Uterus (tissue), 4 donors: Measurements from ENCODE around the gene XRN2. TPM values are rescaled to one million over a fixed set of nuclear protein-coding genes. Genes with fewer than 3 reads are reported as not detected.

Source experiments
- DNase-seq, 2 donors: peaks; one replicate each; pipeline ENCODE4 v3.0.0-alpha.2; 2019 to 2020
- H3K27ac ChIP-seq, 2 donors: fragments of 200-600 bp; sonication (generic); 1 replicate in 1 of 2; 2 replicates in 1 of 2; pipeline ENCODE4 v1.5.1; 2016 to 2018
- H3K27me3 ChIP-seq, 2 donors: fragments of 200-600 bp; sonication (generic); one replicate each; pipeline ENCODE4 v1.5.1; 2018 to 2019; ENCODE audit warnings: control low read depth in 1 of 2
- H3K36me3 ChIP-seq, 2 donors: fragments of 200-600 bp; sonication (generic); one replicate each; pipeline ENCODE4 v1.5.1; 2019; ENCODE audit warnings: control low read depth in 1 of 2
- H3K4me1 ChIP-seq, 2 donors: fragments of 200-600 bp; sonication (generic); one replicate each; pipeline ENCODE4 v1.5.1; 2018 to 2019; ENCODE audit warnings: control low read depth in 1 of 2
- H3K4me3 ChIP-seq, 2 donors: fragments of 200-600 bp; sonication (generic); 1 replicate in 1 of 2; 2 replicates in 1 of 2; pipeline ENCODE4 v1.5.1; 2018 to 2019; ENCODE audit warnings: mild to moderate bottlenecking in 1 of 2
- H3K9me3 ChIP-seq, 2 donors: fragments of 200-600 bp; sonication (generic); one replicate each; pipeline ENCODE4 v1.5.1; 2019; ENCODE audit warnings: control low read depth in 1 of 2
- CTCF ChIP-seq, 4 experiments: fragments of 200-600 bp in 2 of 4; fragments of 450-650 bp in 2 of 4; sonication (generic) in 2 of 4; IDR thresholded peaks; one replicate each; pipeline ENCODE4 v1.5.1; 2016 to 2019; ENCODE audit warnings: antibody characterized with exemption in 4 of 4, mild to moderate bottlenecking in 2 of 4, moderate library complexity in 1 of 4
- POLR2A ChIP-seq, 2 donors: fragments of 450-650 bp; IDR thresholded peaks; one replicate each; pipeline ENCODE4 v1.6.1; 2016; ENCODE audit warnings: antibody characterized with exemption in 2 of 2, mild to moderate bottlenecking in 1 of 2, moderate library complexity in 1 of 2
- intact Hi-C: fragments of 100-400 bp; cut with DNase I; formaldehyde crosslinking; loops from one replicate; pipeline ENCODE4 v1.15.1; 2023; ENCODE audit warnings: low total_unique reads
- total RNA-seq, 4 donors: library from RNA; depleted of rRNA in 3 of 4; stranded (reverse); fragments of >200 nt in 3 of 4; gene quantifications; one replicate each; pipeline versions ENCODE4 v1.1.0 to v1.2.4, GENCODE V29; 2014 to 2023
- donor health status: DM: yes; HTN: yes; CAD: no.

XRN2 gene
- total RNA-seq, 4 donors from 2014 or later = 32.6 to 100 (median 51.7) TPM

- no peak for DNase-seq
- Histone ChIP-seq H3K27me3 (no peaks in the 10 kb centered on the region), H3K9me3 (no peaks in the 10 kb centered on the region), H3K4me3 (no peak overlapping the region), H3K27ac (no peak overlapping the region), H3K4me1 (no peaks in the 10 kb centered on the region), H3K36me3 (no peaks in the 10 kb centered on the region)
- intact Hi-C loops = no loop called here
- TF ChIP-seq POLR2A (IDR thresholded peaks at IDR 0.05) (no peak), CTCF (IDR thresholded peaks at IDR 0.05) (no peak)
Measured at GRCh38 chr20:21280522-21281016, 22.6 kb upstream of the XRN2 start.

- intact Hi-C loops = no loop called here
- no peak for DNase-seq
- no peak overlapping the region for H3K4me3 ChIP-seq
- TF ChIP-seq CTCF (IDR thresholded peaks at IDR 0.05) = no peak
- TF ChIP-seq POLR2A (IDR thresholded peaks at IDR 0.05) = no peak
- no peaks in the 10 kb centered on the region for H3K9me3 ChIP-seq
- H3K27ac ChIP-seq = no peak overlapping the region
- no peaks in the 10 kb centered on the region for H3K27me3 ChIP-seq
- no peaks in the 10 kb centered on the region for H3K36me3 ChIP-seq
- no peaks in the 10 kb centered on the region for H3K4me1 ChIP-seq
Measured at GRCh38 chr20:21286775-21287174, 16.4 kb upstream of the XRN2 start.

- Histone ChIP-seq H3K4me1 (no peaks in the 10 kb centered on the region), H3K36me3 (no peaks in the 10 kb centered on the region), H3K4me3 (no peak overlapping the region), H3K27ac (no peak overlapping the region), H3K9me3 (no peaks in the 10 kb centered on the region), H3K27me3 (no peaks in the 10 kb centered on the region)
- TF ChIP-seq CTCF (IDR thresholded peaks at IDR 0.05) (no peak), POLR2A (IDR thresholded peaks at IDR 0.05) (no peak)
- intact Hi-C loops = no loop called here
- no peak for DNase-seq
Measured at GRCh38 chr20:21288587-21289370, 14.4 kb upstream of the XRN2 start.

GRCh38 chr20:21289651-21290050 lies 13.5 kb upstream of the XRN2 start:
- DNase-seq = no peak
- Histone ChIP-seq H3K4me3 (no peak overlapping the region), H3K27me3 (no peaks in the 10 kb centered on the region), H3K36me3 (no peaks in the 10 kb centered on the region), H3K4me1 (no peaks in the 10 kb centered on the region), H3K9me3 (no peaks in the 10 kb centered on the region), H3K27ac (no peak overlapping the region)
- TF ChIP-seq POLR2A (IDR thresholded peaks at IDR 0.05) (no peak), CTCF (IDR thresholded peaks at IDR 0.05) (no peak)
- intact Hi-C loops = no loop called here

GRCh38 chr20:21291026-21291425 lies 12.1 kb upstream of the XRN2 start:
- H3K27ac ChIP-seq = no peak overlapping the region
- H3K4me3 ChIP-seq = no peak overlapping the region
- no peaks in the 10 kb centered on the region for H3K36me3 ChIP-seq
- TF ChIP-seq CTCF (IDR thresholded peaks at IDR 0.05) (no peak), POLR2A (IDR thresholded peaks at IDR 0.05) (no peak)
- H3K9me3 ChIP-seq = no peaks in the 10 kb centered on the region
- intact Hi-C loops = no loop called here
- no peaks in the 10 kb centered on the region for H3K4me1 ChIP-seq
- no peaks in the 10 kb centered on the region for H3K27me3 ChIP-seq
- no peak for DNase-seq
